Measurements from ENCODE around the gene CCDC90B.
"Not testable (repeated sequence)": the region's sequence is repeated elsewhere in the genome, so short reads cannot be mapped to it uniquely, and the experiment has no call there.

CCDC90B gene

GRCh38 chr11:83285151-83285770, 906 bp downstream of the CCDC90B start:
- DNase-seq = no peak

- no peak for DNase-seq
These were observed 1.5 kb downstream of the CCDC90B start for GRCh38 chr11:83284501-83285150.

- DNase-seq = no peak
These were observed 4.0 kb downstream of the CCDC90B start for GRCh38 chr11:83282084-83282716.

- no peak for DNase-seq
These were observed 5.9 kb downstream of the CCDC90B start for GRCh38 chr11:83280256-83280655.

- no peak for DNase-seq
These were observed 7.8 kb downstream of the CCDC90B start for GRCh38 chr11:83278351-83278750.

- DNase-seq = no peak
These were observed 10.1 kb downstream of the CCDC90B start for GRCh38 chr11:83275888-83276641.

- DNase-seq = no peak
These were observed 13.5 kb downstream of the CCDC90B start for GRCh38 chr11:83272627-83273026.

GRCh38 chr11:83271734-83272133, 14.4 kb downstream of the CCDC90B start:
- not testable (repeated sequence) for DNase-seq

- not testable (repeated sequence) for DNase-seq
These were observed 17.1 kb downstream of the CCDC90B start for GRCh38 chr11:83269080-83269479.

- no peak for DNase-seq
These were observed 20.8 kb downstream of the CCDC90B start for GRCh38 chr11:83265331-83265730.

- DNase-seq = no peak
These were observed 26.6 kb downstream of the CCDC90B start for GRCh38 chr11:83259559-83259958.

GRCh38 chr11:83257761-83258168, 28.4 kb downstream of the CCDC90B start:
- DNase-seq = no peak

GRCh38 chr11:83256602-83257340, 29.4 kb downstream of the CCDC90B start:
- no peak for DNase-seq

GRCh38 chr11:83255366-83255765, 30.8 kb downstream of the CCDC90B start:
- no peak for DNase-seq

GRCh38 chr11:83252941-83253340, 33.2 kb downstream of the CCDC90B start:
- DNase-seq = no peak

- no peak for DNase-seq
These were observed 33.9 kb downstream of the CCDC90B start for GRCh38 chr11:83252266-83252665.

GRCh38 chr11:83249972-83250593, 36.1 kb downstream of the CCDC90B start:
- DNase-seq = peak; percentile 6

- DNase-seq = no peak
These were observed 36.7 kb downstream of the CCDC90B start for GRCh38 chr11:83249445-83249844.

GRCh38 chr11:83241291-83241946, 44.7 kb downstream of the CCDC90B start:
- peak; percentile 18 for DNase-seq

GRCh38 chr11:83238111-83238510, 48.1 kb downstream of the CCDC90B start:
- no peak for DNase-seq

- DNase-seq = no peak
These were observed 50.3 kb downstream of the CCDC90B start for GRCh38 chr11:83235825-83236224.

GRCh38 chr11:83223457-83223856, 62.7 kb downstream of the CCDC90B start:
- DNase-seq = no peak
